Kidney capillary endothelial cell (primary cell): ENCODE measurements around the gene NDUFS4.
A peak's percentile ranks its signal among the peaks of the same experiment; 100 is the strongest.
"Not testable (repeated sequence)": the region's sequence is repeated elsewhere in the genome, so short reads cannot be mapped to it uniquely, and the experiment has no call there.

ENCODE experiments used
- DNase-seq: peaks from one replicate; pipeline ENCODE4 v3.0.0-alpha.2; 2018; ENCODE audit warnings: low spot score

The NDUFS4 gene

DNA sequence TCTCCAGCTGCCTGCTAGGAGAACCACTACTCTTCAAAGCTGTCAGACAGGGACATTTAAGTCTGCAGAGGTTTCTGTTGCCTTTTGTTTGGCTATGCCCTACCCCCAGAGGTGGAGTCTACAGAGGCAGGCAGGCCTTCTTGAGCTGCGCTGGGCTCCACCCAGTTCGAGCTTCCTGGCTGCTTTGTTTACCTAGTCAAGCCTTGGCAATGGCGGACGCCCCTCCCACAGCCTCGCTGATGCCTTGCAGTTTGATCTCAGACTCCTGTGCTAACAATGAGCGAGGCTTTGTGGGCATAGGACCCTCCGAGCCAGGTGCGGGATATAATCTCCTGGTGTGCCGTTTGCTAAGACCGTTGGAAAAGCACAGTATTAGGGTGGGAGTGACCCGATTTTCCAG lies 104.9 kb downstream of the NDUFS4 start:
- DNase-seq = not testable (repeated sequence)

DNA sequence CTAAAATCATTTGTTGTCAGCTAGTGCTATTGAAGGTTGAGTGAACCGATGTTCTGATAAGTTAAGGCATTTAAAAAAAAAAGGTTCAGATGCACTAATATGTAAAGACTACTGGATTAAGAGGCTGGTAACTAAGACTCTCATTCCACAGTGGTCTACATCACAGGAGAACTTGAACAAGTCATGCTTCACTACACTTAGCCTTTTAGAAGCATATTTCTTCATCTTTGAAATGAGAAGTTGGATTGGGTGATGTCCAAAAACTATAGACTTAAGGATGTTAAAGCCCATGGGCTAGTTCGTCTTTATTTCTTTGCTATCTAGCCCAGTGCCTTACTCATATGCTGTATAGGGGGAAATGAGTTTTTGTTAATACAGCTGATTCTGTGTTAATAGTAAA lies 107.2 kb downstream of the NDUFS4 start:
- DNase-seq = no peak

DNA sequence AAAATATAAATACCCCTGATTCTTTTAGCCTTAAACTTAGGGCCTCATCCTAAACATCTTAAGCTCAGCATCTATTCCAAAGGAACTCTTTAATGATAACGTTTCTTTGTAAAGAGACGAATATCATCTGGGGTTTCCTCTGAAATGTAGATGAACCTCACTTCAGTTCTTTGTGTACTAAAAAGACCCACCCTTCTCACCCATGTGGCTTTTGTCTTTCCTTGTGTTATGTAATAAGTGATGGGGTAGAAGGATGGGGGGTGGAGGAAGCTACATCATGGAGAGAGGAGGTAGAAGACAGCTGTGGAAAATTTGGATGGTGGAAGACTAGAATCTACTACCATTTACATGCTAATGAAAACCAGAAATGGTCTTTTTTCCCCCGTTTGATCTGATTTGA lies 111.0 kb downstream of the NDUFS4 start:
- no peak for DNase-seq

DNA sequence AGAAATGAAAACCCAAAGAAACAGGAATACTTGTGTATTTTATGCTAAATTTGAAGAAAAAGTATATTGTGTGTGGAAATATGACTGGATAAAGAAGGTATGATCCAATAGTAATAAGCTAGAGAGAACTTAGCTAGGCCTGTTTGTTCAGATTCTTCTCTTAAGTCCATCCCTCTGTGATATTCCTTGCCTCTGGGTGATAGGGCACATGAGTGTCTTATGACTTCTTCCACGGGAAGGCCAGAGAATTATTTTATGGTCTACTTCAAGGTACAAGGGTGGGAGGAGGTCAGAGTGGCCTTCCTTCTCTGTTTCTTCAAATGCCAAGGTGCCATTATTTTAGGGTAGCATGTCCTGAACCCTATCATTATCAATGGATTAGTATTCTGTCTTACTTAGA lies 113.7 kb downstream of the NDUFS4 start:
- no peak for DNase-seq

DNA sequence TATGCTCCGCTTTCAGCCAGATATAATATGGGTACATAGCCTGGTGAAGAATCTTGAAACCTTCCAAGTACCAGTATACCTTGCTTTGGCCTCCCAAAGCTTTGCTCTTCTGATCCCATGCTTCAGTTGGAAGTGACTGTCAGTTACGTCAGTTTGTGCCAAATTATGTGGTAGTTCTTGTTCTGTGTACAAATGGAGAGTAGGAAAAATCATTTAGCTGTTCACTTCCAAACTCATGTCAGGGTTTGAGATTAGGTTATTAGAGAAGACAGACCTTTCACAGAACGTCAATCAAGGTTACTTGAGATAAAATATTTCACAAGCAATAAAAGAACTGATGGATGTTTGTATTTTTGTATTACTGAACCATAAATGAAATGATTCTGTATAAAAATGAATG lies 117.2 kb downstream of the NDUFS4 start:
- no peak for DNase-seq

DNA sequence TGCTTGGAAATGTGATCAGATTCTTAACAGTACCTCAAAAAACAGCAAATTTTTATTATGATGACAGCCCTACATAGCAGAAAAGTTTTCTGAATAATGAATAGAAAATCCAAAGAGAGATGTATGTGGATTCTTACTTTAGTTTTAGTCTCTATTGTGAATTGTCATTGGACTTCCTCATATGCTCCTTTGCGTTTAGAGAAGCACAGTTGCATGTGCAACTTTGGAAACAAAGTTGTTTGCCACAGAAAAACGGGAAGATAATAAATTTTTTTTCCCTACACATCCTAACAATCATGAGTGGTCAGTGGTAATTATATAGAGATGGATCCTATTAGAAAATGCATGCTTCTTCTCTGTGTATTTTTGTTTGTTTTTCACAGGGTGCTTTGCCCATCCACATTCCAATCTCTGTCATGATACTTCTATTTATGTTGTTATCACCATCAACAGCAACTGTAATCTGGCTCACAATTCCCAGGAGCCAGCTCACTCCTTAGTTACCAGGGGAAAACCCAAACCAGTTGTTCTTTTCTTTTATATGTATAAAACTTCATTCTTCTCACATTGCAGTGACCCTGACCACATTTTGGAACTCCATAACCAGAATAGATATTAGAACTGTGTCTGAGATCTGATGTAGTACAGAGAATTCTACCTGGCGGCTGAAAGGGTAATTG lies 118.7 kb downstream of the NDUFS4 start:
- DNase-seq = no peak

DNA sequence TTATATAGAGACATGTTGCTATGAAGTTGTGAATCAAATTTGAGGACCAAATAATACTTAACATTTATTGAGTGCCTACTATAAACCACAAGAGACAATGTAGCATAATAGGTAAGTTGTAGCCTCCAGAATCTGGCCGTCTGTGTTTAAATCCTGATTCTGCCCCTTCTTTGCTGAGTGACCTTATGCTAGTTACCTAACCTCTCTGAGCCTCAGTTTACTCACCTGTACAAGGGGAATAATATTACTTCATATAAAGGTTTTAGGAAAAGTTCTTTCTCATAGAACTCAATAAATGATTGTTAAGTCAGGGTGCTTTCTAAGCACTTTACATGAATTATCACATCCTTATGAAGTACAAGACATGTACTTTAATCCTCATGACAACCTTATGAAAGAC lies 120.6 kb downstream of the NDUFS4 start:
- no peak for DNase-seq

DNA sequence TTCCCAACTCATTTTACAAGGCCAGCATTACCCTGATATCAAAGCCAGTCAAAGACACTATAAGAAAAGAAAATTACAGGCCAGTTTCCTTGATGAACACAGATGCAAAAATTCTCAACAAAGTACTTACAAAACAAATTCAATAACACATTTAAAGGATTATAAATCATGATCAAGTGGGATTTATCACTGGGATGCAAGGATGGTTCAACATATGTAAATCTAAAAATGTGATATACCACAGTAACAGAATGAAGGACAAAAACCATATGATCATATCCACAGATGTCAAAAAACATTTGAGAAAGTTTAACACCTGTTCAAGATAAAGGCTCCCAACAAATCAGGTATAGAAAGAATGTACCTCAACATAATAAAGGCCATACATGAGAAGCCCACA lies 130.6 kb downstream of the NDUFS4 start:
- DNase-seq = no peak

DNA sequence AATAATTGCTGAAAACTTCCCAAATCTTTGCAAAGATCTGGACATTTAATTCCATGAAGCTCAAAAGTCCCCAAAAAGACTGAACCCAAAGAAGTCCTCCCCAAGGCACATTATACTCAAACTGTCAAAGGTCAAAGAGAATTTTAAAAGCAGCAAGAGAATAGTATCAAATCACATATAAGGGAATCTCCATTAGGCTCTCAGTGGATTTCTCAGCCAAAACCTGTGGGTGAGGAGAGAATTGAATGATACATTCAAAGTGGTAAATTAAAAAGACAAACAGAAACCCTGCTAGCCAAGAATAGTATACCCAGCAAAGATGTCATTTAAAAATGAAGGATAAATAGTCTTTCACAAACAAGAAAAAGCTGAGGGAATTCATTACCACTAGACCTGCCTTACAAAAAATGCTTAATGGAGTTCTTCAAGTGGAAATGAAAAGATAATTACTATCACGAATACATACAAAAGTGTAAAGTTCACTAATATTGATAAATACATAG lies 134.1 kb downstream of the NDUFS4 start:
- DNase-seq = no peak

DNA sequence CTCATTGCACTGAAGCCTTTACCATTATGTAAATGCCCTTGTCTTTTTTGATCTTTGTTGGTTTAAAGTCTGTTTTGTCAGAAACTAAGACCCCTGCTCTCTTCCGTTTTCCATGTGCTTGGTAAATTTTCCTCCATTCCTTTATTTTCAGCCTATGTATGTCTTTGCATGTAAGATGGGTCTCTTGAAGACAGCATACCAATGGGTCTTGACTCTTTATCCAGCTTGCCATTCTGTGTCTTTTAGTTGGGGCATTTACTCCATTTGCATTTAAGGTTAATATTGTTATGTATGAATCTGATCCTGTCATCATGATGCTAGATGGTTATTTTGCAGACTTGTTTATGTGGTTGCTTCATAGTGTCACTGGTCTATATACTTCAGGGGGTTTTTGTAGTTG lies 150.0 kb downstream of the NDUFS4 start:
- DNase-seq = not testable (repeated sequence)

DNA sequence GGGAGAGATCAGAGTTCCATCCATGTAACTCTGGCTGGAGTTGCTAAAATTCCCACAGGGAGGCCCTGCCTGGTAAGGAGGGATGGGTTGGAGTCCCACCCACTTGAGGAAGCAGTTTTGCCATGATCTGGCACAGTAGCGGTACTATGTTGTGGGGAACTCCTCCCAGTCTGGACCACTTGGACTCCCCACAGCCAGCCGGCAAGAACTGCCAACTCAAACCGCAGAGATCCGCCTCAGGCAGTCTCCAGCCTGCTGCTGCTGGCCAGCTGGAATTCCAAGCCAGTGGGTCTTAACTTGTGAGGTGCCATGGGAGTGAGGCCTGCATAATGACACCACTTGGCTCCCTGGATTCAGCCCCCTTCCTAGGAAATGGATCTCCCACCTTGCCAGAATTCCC lies 151.9 kb downstream of the NDUFS4 start:
- DNase-seq = no peak

DNA sequence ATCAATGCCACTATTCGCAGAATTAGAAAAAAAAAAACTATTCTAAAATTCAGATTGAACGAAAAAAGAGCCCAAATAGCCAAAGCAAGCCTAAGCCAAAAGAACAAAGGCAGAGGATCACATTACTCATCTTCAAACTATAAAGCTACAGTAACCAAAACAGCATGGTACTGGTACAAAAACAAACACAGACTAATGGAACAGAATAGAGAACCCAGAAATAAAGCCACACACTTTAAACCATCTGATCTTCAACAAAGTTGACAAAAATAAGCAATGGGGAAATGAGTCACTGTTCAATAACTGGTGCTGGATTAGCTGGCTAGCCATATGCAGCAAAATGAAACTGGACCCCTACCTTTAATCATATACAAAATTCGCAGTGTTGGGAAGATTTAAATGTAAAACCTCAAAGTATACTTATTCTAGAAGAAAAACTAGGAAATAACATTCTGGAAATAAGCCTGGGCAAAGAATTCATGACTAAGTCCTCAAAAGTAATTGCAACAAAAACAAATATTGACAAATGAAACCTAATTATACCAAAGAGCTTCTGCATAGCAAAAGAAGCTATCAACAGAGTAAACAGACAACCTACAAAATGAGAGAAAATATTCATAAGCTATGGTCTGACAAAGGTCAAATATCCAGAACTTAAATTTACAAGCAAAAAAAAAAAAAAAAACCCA lies 153.7 kb downstream of the NDUFS4 start:
- no peak for DNase-seq

DNA sequence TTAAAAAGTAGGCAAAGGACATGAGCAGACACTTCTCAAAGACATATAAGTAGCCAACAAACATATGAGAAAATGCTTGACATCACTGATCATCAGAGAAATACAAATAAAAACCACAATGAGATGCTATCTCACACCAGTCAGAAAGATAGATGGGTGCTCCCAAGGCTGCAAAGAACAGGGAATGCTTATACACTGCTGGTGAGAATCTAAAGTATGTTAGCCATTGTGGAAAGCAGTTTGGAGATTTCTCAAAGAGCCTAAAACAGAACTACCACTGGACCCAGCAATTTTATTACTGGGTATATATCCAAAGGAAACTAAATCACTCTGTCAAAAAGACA lies 154.2 kb downstream of the NDUFS4 start:
- no peak for DNase-seq

DNA sequence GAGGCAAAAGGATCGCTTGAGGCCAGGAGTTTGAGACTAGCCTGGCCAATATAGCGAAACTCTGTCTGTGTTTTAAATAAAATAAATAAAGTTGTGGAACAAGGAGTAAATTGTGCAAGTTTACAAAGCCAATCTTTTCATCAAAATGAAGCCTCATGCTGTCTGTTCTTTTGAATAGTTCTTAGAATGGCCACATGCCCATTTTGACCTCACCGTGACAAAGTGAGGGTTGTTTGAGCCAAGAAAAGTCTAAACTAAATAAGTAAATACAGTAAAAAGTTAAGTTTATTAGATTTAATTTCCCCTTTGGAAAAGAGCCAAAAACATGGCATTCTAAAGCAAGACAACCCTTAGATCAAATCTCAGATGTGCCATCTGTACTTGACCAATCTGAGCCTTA lies 165.7 kb downstream of the NDUFS4 start:
- DNase-seq = no peak

DNA sequence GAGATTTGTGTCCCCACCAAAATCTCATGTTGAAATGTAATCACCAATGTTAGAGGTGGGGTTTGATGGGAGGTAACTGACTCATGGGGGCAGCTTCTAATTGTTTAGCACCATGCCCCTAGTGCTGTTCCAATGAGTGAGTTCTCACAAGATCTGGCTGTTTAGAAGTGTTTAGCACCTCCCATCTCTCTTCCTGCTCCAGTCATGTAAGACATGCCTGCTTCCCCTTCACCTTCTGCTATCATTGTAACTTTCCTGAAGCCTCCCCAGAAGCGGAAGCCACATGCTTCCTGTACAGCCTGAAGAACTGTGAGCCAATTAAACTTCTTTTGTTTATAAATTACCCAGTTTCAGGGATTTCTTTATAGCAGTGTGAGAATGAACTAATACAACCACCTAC lies 170.5 kb downstream of the NDUFS4 start:
- DNase-seq = peak; percentile 84
